Nucleus accumbens (tissue), 56 donors: ENCODE data around the gene NCK2.

Source experiments
- DNase-seq, 56 donors: peaks; one replicate each; lab custom pipeline; 2025; lab: John Stamatoyannopoulos, UW

NCK2 gene

GRCh38 chr2:105839793-105840192, 95.1 kb downstream of the NCK2 start:
- DNase-seq: no peak

GRCh38 chr2:105840933-105841332, 96.2 kb downstream of the NCK2 start:
- DNase-seq: no peak

- no peak for DNase-seq
Measured at GRCh38 chr2:105841551-105841950, 96.8 kb downstream of the NCK2 start.

- DNase-seq: no peak
Measured at GRCh38 chr2:105842555-105842954, 97.8 kb downstream of the NCK2 start.

- DNase-seq: no peak
Measured at GRCh38 chr2:105843476-105844374, 99.0 kb downstream of the NCK2 start.

- no peak for DNase-seq
Measured at GRCh38 chr2:105845976-105846375, 101.3 kb downstream of the NCK2 start.

GRCh38 chr2:105847056-105847455, 102.3 kb downstream of the NCK2 start:
- DNase-seq: no peak

GRCh38 chr2:105848367-105848766, 103.7 kb downstream of the NCK2 start:
- DNase-seq: no peak

GRCh38 chr2:105849431-105850179, 104.9 kb downstream of the NCK2 start:
- DNase-seq: no peak

- DNase-seq: no peak
Measured at GRCh38 chr2:105852066-105852465, 107.4 kb downstream of the NCK2 start.

- no peak for DNase-seq
Measured at GRCh38 chr2:105853354-105854088, 108.8 kb downstream of the NCK2 start.

GRCh38 chr2:105854972-105855371, 110.3 kb downstream of the NCK2 start:
- DNase-seq: no peak

- DNase-seq: no peak
Measured at GRCh38 chr2:105856581-105856980, 111.9 kb downstream of the NCK2 start.

- DNase-seq: no peak
Measured at GRCh38 chr2:105857076-105857740, 112.5 kb downstream of the NCK2 start.

- no peak for DNase-seq
Measured at GRCh38 chr2:105858868-105859693, 114.4 kb downstream of the NCK2 start.

GRCh38 chr2:105859694-105859951, 114.9 kb downstream of the NCK2 start:
- no peak for DNase-seq

- DNase-seq: no peak
Measured at GRCh38 chr2:105860567-105860966, 115.9 kb downstream of the NCK2 start.

GRCh38 chr2:105861200-105861599, 116.5 kb downstream of the NCK2 start:
- no peak for DNase-seq

GRCh38 chr2:105862843-105863242, 118.1 kb downstream of the NCK2 start:
- no peak for DNase-seq

GRCh38 chr2:105864262-105864661, 119.5 kb downstream of the NCK2 start:
- no peak for DNase-seq
